Mucosa of descending colon (tissue), 3 donors: ENCODE results near the gene GSDME. TPM values are rescaled to one million over a fixed set of nuclear protein-coding genes. Genes with fewer than 3 reads are reported as not detected.
A peak's percentile ranks its signal among the peaks of the same experiment; 100 is the strongest.

Source experiments
- ATAC-seq: fragments of 200-7000 bp; cut with Tn5 transposase; one replicate; pipeline ENCODE4 v1.9.1; 2020; ENCODE audit warnings: mild to moderate bottlenecking, moderate library complexity
- DNase-seq, 3 donors: peaks; one replicate each; pipeline ENCODE4 v3.0.0-alpha.2; 2020
- H3K36me3 ChIP-seq: fragments of 200-600 bp; one replicate; pipeline ENCODE4 v1.8.0; 2021; ENCODE audit warnings: low read depth, mild to moderate bottlenecking
- H3K4me1 ChIP-seq: fragments of 200-600 bp; one replicate; pipeline ENCODE4 v1.8.0; 2021; ENCODE audit warnings: low read depth, mild to moderate bottlenecking
- H3K4me3 ChIP-seq: fragments of 200-600 bp; one replicate; pipeline ENCODE4 v1.8.0; 2021; ENCODE audit warnings: mild to moderate bottlenecking
- H3K9me3 ChIP-seq: fragments of 200-600 bp; one replicate; pipeline ENCODE4 v1.8.0; 2021; ENCODE audit warnings: mild to moderate bottlenecking
- CTCF ChIP-seq: fragments of 200-600 bp; IDR thresholded peaks from one replicate; pipeline ENCODE4 v1.8.0; 2022; ENCODE audit warnings: antibody characterized with exemption, mild to moderate bottlenecking
- intact Hi-C, 2 donors: fragments of 100-400 bp; cut with DNase I in 1 of 2; cut with micrococcal nuclease in 1 of 2; formaldehyde crosslinking; loops; one replicate each; pipeline versions ENCODE4 v1.11.0 to v1.11.1; 2022; cut with DNase I, micrococcal nuclease
- total RNA-seq, 3 donors: library from RNA; stranded (reverse); fragmentation: NEBNext Ultra II Directional in 2 of 3; extraction: Animal tissue kit (Norgen Biotek cat#: 25700) in 2 of 3; gene quantifications; one replicate each; pipeline versions ENCODE4 v1.2.1 to v1.2.4, GENCODE V29; 2021 to 2023
- donor health status: DM: no; HTN: no; CAD: no; lungs with moderate emphysema.
- donor health status: DM: no; HTN: no; CAD: no.
- donor health status: DM: no; HTN: yes; CAD: no.

GSDME gene
- total RNA-seq, 3 donors from 2014 or later: 0.96 to 6.3 (median 2.3) TPM

GRCh38 chr7:24717247-24717622, 40.0 kb downstream of the GSDME start:
- intact Hi-C loops: no loop called here
- ATAC-seq: no peak
- no peaks in the 10 kb centered on the region for H3K9me3 ChIP-seq
- no peak overlapping the region for H3K4me3 ChIP-seq
- no peak for DNase-seq
- no peaks in the 10 kb centered on the region for H3K36me3 ChIP-seq
- no peak for TF ChIP-seq CTCF
- no peaks in the 10 kb centered on the region for H3K4me1 ChIP-seq

DNA sequence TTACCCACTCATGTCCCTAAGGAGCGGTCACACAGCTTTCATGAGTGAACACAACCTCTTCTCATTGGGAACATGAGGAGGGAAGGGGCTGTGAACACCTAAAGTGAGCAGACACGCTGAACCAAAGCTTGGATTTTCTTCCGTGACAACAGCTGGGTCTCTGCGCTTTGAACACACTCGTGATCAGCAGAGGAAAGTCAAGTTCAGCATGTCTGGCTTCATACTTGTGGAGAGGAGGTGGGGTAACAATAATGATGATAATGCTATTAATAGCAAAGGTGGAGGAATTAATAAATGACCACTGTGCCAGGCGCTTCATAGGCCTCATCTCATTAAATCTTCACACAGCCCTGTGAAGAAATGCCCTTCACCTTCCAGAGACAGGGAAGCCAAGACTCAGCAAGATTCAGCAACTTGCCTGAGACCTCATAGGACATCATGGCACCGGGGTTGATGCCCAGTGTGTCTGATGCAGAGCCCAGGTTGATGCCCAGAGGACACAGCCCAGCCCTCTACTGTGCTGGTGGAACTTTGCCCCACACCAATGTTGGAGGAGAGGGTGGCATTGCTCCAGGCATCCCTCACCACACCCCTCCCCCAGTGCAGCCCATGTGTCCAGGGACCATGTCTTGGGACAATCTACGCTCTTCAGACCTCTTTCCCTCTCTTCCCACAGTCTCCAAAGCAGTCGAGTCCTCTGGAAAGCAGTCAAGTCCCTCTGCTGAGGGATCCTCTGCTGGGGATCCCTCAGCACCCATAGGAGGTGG, 40.6 kb downstream of the GSDME start:
- Histone ChIP-seq H3K4me1 (no peaks in the 10 kb centered on the region), H3K4me3 (no peak overlapping the region), H3K9me3 (no peaks in the 10 kb centered on the region), H3K36me3 (no peaks in the 10 kb centered on the region)
- ATAC-seq (no peak), DNase-seq (no peak)
- TF ChIP-seq CTCF: no peak
- intact Hi-C loops: no loop called here

GRCh38 chr7:24715661-24716479, 41.4 kb downstream of the GSDME start:
- DNase-seq (no peak), ATAC-seq (peak; percentile 35)
- intact Hi-C loops: no loop called here

GRCh38 chr7:24715171-24715570, 42.1 kb downstream of the GSDME start:
- no peaks in the 10 kb centered on the region for H3K4me1 ChIP-seq
- no peak overlapping the region for H3K4me3 ChIP-seq
- H3K36me3 ChIP-seq: no peaks in the 10 kb centered on the region
- ATAC-seq (no peak), DNase-seq (no peak)
- intact Hi-C loops: no loop called here
- H3K9me3 ChIP-seq: no peaks in the 10 kb centered on the region
- no peak for TF ChIP-seq CTCF

More at GRCh38 chr7:24715661-24716479, 41.4 kb downstream of the GSDME start:
- Histone ChIP-seq H3K4me3 (no peak overlapping the region), H3K4me1 (no peaks in the 10 kb centered on the region), H3K9me3 (no peaks in the 10 kb centered on the region), H3K36me3 (no peaks in the 10 kb centered on the region)
- no peak for TF ChIP-seq CTCF

- no peak overlapping the region for H3K4me3 ChIP-seq
- no peak for DNase-seq
- ATAC-seq: no peak
- intact Hi-C loops: no loop called here
- H3K4me1 ChIP-seq: no peaks in the 10 kb centered on the region
- TF ChIP-seq CTCF: no peak
- no peaks in the 10 kb centered on the region for H3K9me3 ChIP-seq
- no peaks in the 10 kb centered on the region for H3K36me3 ChIP-seq
Measured at GRCh38 chr7:24714676-24715010, 42.6 kb downstream of the GSDME start.
